MM.1S (cell line): ENCODE data around the gene PTPRG.

ENCODE experiments used
- DNase-seq: peaks from one replicate; pipeline ENCODE4 v3.0.0-alpha.2; 2015
- H2AFZ ChIP-seq: fragments of 300-600 bp; sonication (generic); 2 replicates; pipeline ENCODE4 v1.6.0; 2016; ENCODE audit warnings: antibody characterized with exemption, low read length
- H3F3A ChIP-seq: fragments of 300-600 bp; sonication (generic); 2 replicates; pipeline ENCODE4 v1.6.1; 2016; ENCODE audit warnings: mild to moderate bottlenecking, antibody characterized with exemption, low read length, moderate library complexity, mixed read lengths; ENCODE audit not compliant: insufficient read depth
- H3K27ac ChIP-seq: fragments of 300-600 bp; sonication (generic); 2 replicates; pipeline ENCODE4 v1.5.1; 2016; ENCODE audit warnings: mild to moderate bottlenecking, low read length
- H3K27me3 ChIP-seq: fragments of 300-600 bp; sonication (generic); replicated peaks from 2 replicates; pipeline ENCODE4 v1.6.0; 2016; ENCODE audit warnings: low read length; ENCODE audit not compliant: insufficient read depth
- H3K36me3 ChIP-seq: fragments of 300-600 bp; sonication (generic); replicated peaks from 2 replicates; pipeline ENCODE4 v1.6.1; 2016; ENCODE audit warnings: mild to moderate bottlenecking, low read length, mixed read lengths; ENCODE audit not compliant: insufficient read depth
- H3K4me1 ChIP-seq: fragments of 300-600 bp; sonication (generic); 2 replicates; pipeline ENCODE4 v1.6.1; 2016; ENCODE audit warnings: low read length, mixed read lengths
- H3K4me2 ChIP-seq: fragments of 300-600 bp; sonication (generic); 2 replicates; pipeline ENCODE4 v1.6.0; 2016; ENCODE audit warnings: low read depth, low read length
- H3K4me3 ChIP-seq: fragments of 300-600 bp; sonication (generic); 2 replicates; pipeline ENCODE4 v1.5.1; 2016; ENCODE audit warnings: low read length, mixed read lengths
- H3K79me2 ChIP-seq: fragments of 300-600 bp; sonication (generic); 2 replicates; pipeline ENCODE4 v1.6.1; 2016; ENCODE audit warnings: mixed run types, low read length, mixed read lengths
- H3K9ac ChIP-seq: fragments of 300-600 bp; sonication (generic); 2 replicates; pipeline ENCODE4 v1.6.1; 2016; ENCODE audit warnings: low read length, mixed read lengths
- H3K9me2 ChIP-seq: fragments of 300-600 bp; sonication (generic); replicated peaks from 2 replicates; pipeline ENCODE4 v1.6.1; 2016; ENCODE audit warnings: mild to moderate bottlenecking, low read length, mixed read lengths; ENCODE audit not compliant: insufficient read depth
- H3K9me3 ChIP-seq: fragments of 300-600 bp; sonication (generic); replicated peaks from 2 replicates; pipeline ENCODE4 v1.6.1; 2016; ENCODE audit warnings: mild to moderate bottlenecking, low read length, mixed read lengths; ENCODE audit not compliant: insufficient read depth
- H4K20me1 ChIP-seq: fragments of 300-600 bp; sonication (generic); 2 replicates; pipeline ENCODE4 v1.6.1; 2016; ENCODE audit warnings: mild to moderate bottlenecking, low read length, moderate library complexity, mixed read lengths; ENCODE audit not compliant: insufficient read depth
- EZH2 ChIP-seq: fragments of 300-600 bp; sonication (generic); optimal IDR thresholded peaks from 2 replicates; pipeline ENCODE3; 2017; ENCODE audit warnings: low read depth, mild to moderate bottlenecking, antibody characterized with exemption, low read length, mixed read lengths
- EZH2phosphoT487 ChIP-seq: fragments of 300-600 bp; sonication (generic); IDR thresholded peaks from 2 replicates; pipeline ENCODE4 v1.6.1; 2018; ENCODE audit warnings: antibody characterized with exemption, low read length
- TF ChIP-seq, protein P1 (sequence below): fragments of 300-600 bp; sonication (generic); IDR thresholded peaks from 2 replicates; pipeline ENCODE4 v1.5.1; 2016; ENCODE audit warnings: antibody characterized with exemption, low read length, mixed read lengths

PTPRG gene

DNA sequence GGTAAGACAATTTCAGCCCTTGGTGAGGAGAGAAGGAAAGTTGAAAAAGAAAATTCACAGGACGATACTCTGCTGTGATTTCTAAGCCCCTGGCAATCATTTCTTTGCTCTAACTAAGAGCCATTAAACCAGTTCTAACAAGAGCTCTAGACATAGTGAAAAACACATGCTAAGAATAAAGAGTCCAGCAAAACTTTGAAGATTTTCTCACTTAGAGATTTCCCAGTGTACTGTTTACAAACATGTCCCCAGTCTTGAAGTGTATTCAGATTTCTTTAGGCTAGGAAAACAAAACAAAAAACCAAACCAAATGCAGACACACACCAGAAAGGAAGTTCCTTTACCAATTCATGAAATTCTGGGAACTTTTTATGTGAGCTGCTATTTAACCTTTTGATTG, 325.8 kb downstream of the PTPRG start:
- no peak overlapping the region for H3K27ac ChIP-seq
- no peaks in the 10 kb centered on the region for H3K4me1 ChIP-seq
- H2AFZ ChIP-seq, result no peak overlapping the region
- TF ChIP-seq EZH2phosphoT487 (no peak), EZH2 (no peak)
- TF ChIP-seq, protein P1, sequence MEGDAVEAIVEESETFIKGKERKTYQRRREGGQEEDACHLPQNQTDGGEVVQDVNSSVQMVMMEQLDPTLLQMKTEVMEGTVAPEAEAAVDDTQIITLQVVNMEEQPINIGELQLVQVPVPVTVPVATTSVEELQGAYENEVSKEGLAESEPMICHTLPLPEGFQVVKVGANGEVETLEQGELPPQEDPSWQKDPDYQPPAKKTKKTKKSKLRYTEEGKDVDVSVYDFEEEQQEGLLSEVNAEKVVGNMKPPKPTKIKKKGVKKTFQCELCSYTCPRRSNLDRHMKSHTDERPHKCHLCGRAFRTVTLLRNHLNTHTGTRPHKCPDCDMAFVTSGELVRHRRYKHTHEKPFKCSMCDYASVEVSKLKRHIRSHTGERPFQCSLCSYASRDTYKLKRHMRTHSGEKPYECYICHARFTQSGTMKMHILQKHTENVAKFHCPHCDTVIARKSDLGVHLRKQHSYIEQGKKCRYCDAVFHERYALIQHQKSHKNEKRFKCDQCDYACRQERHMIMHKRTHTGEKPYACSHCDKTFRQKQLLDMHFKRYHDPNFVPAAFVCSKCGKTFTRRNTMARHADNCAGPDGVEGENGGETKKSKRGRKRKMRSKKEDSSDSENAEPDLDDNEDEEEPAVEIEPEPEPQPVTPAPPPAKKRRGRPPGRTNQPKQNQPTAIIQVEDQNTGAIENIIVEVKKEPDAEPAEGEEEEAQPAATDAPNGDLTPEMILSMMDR, result no peak
- no peaks in the 10 kb centered on the region for H3K27me3 ChIP-seq
- H3K4me3 ChIP-seq, result no peak overlapping the region
- H3K4me2 ChIP-seq, result no peak overlapping the region
- DNase-seq, result no peak
- H3K36me3 ChIP-seq, result no peaks in the 10 kb centered on the region
- no peak overlapping the region for H3K9ac ChIP-seq
- no peaks in the 10 kb centered on the region for H3F3A ChIP-seq
- H3K79me2 ChIP-seq, result peaks cover 2% of the 10 kb centered on the region; the same call in 1 of the 2 replicates
- no peaks in the 10 kb centered on the region for H3K9me2 ChIP-seq
- H4K20me1 ChIP-seq, result no peaks in the 10 kb centered on the region
- H3K9me3 ChIP-seq, result no peaks in the 10 kb centered on the region

DNA sequence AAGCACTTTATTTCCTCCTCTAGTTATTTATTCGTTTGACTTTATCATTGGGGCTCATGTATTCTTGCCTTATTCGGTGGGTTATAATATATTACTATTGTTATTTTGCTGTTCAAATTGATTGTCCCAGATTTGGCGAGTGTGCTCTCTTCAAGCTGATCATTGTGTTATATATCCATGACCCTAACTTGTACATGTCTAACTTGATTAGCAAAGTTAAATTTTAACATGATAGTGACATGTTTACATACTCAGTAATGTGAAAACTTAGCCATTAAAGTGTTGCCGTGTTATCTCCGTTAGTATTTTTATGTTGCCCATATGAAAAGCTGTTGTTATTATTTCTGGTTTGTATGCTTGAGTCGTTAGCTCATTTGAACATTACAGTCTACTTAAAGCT, 327.9 kb downstream of the PTPRG start:
- H3K79me2 ChIP-seq, result peaks cover 2% of the 10 kb centered on the region; the same call in 1 of the 2 replicates
- H3K4me2 ChIP-seq, result no peak overlapping the region
- no peaks in the 10 kb centered on the region for H3K9me3 ChIP-seq
- H3K9me2 ChIP-seq, result no peaks in the 10 kb centered on the region
- peaks cover 5% of the 10 kb centered on the region; the same call in 1 of the 2 replicates for H3K4me1 ChIP-seq
- no peak overlapping the region for H3K4me3 ChIP-seq
- TF ChIP-seq EZH2 (no peak), EZH2phosphoT487 (no peak)
- TF ChIP-seq, protein P1, result no peak
- H3F3A ChIP-seq, result no peaks in the 10 kb centered on the region; the same call in 1 of the 2 replicates
- no peak overlapping the region for H2AFZ ChIP-seq
- H3K36me3 ChIP-seq, result no peaks in the 10 kb centered on the region
- H4K20me1 ChIP-seq, result no peaks in the 10 kb centered on the region
- no peak overlapping the region for H3K9ac ChIP-seq
- H3K27me3 ChIP-seq, result no peaks in the 10 kb centered on the region
- no peak for DNase-seq
- H3K27ac ChIP-seq, result no peak overlapping the region

DNA sequence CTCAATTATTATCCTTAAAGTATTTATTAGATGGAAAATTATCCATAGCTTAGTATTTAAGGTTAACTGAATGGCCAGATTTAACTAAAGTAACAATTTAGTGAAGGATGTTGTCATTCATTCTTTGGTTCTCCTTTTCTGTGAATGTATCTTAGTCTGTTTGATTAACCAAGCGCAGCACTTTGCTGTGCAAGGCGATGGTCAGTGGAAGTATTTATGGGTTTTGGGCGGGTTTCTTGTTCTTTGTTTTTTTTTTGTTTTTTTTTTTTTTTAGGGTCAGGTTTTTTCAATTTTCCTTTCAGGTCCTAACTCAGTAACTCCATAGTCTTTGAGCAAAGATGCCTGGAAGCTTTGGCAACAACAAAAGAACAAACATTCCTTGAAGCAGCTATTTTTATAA, 328.8 kb downstream of the PTPRG start:
- Histone ChIP-seq H2AFZ (no peak overlapping the region), H3K9me2 (no peaks in the 10 kb centered on the region), H3K27ac (no peak overlapping the region), H3K4me2 (no peak overlapping the region), H3K9ac (no peak overlapping the region), H3F3A (peaks cover 8% of the 10 kb centered on the region), H3K4me1 (peaks cover 12% of the 10 kb centered on the region), H4K20me1 (no peaks in the 10 kb centered on the region), H3K4me3 (no peak overlapping the region), H3K36me3 (no peaks in the 10 kb centered on the region), H3K27me3 (no peaks in the 10 kb centered on the region), H3K9me3 (no peaks in the 10 kb centered on the region), H3K79me2 (peaks cover 2% of the 10 kb centered on the region; the same call in 1 of the 2 replicates)
- TF ChIP-seq, protein P1, result no peak
- TF ChIP-seq EZH2 (no peak), EZH2phosphoT487 (no peak)
- no peak for DNase-seq
